Dendritic cell treated with granulocyte-macrophage colony-stimulating factor and Interleukin-4, amounts not matched to agents 40 ng/mL and 50 ng/mL, for 4 days (primary cell): Measurements from ENCODE around the gene DDX56.

ENCODE experiments used
- H3K27ac Mint-ChIP-seq: one replicate; pipeline ENCODE4 v1.8.0; 2022; ENCODE audit warnings: mild to moderate bottlenecking, mixed read lengths
- H3K27me3 Mint-ChIP-seq: one replicate; pipeline ENCODE4 v1.8.0; 2022; ENCODE audit warnings: mild to moderate bottlenecking, mixed read lengths
- H3K36me3 Mint-ChIP-seq: one replicate; pipeline ENCODE4 v1.8.0; 2022; ENCODE audit warnings: low read depth, mixed read lengths
- H3K4me1 Mint-ChIP-seq: one replicate; pipeline ENCODE4 v1.8.0; 2022; ENCODE audit warnings: low read depth, mixed read lengths
- H3K4me3 Mint-ChIP-seq: one replicate; pipeline ENCODE4 v1.8.0; 2022; ENCODE audit warnings: mild to moderate bottlenecking, moderate library complexity, mixed read lengths
- H3K9me3 Mint-ChIP-seq: one replicate; pipeline ENCODE4 v1.8.0; 2022; ENCODE audit warnings: mixed read lengths
- intact Hi-C: fragments of 100-400 bp; cut with micrococcal nuclease; formaldehyde crosslinking; loops from one replicate; pipeline ENCODE4 v1.15.0; 2022

Gene DDX56

DNA sequence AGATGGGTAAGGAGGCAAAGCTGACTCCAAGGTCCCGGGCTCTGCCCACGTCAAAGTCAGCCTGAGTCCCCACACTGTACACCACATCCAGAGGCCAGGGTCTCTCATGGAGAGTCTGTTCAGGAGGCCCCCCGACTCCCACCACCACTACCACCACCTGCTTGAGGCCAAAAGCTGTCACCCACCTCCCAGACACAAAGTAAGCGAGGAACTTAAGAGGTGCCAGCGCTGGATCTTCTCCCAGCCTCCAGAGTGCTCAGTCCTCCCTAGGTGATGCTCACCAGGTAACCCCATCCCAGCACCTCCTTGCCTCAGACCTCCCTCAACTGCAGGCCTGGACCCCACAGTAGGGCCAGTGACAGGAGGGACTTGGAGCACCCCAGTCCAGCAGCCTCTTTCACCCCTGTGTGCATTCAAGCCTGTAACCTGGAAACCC, 33.1 kb downstream of the DDX56 start:
- Mint-ChIP-seq H3K27me3 (no peaks in the 10 kb centered on the region), H3K9me3 (no peaks in the 10 kb centered on the region), H3K4me3 (no peak overlapping the region), H3K4me1 (peaks cover 6% of the 10 kb centered on the region), H3K36me3 (no peaks in the 10 kb centered on the region), H3K27ac (no peak overlapping the region)
- intact Hi-C loops: no loop called here

GRCh38 chr7:44539669-44540506, 33.8 kb downstream of the DDX56 start:
- H3K9me3 Mint-ChIP-seq: no peaks in the 10 kb centered on the region
- intact Hi-C loops: no loop called here
- no peak overlapping the region for H3K27ac Mint-ChIP-seq
- peaks cover 6% of the 10 kb centered on the region for H3K4me1 Mint-ChIP-seq
- no peaks in the 10 kb centered on the region for H3K27me3 Mint-ChIP-seq
- H3K4me3 Mint-ChIP-seq: no peak overlapping the region
- no peaks in the 10 kb centered on the region for H3K36me3 Mint-ChIP-seq

- H3K27me3 Mint-ChIP-seq: no peaks in the 10 kb centered on the region
- H3K27ac Mint-ChIP-seq: no peak overlapping the region
- H3K9me3 Mint-ChIP-seq: no peaks in the 10 kb centered on the region
- peaks cover 6% of the 10 kb centered on the region for H3K4me1 Mint-ChIP-seq
- intact Hi-C loops: no loop called here
- H3K36me3 Mint-ChIP-seq: no peaks in the 10 kb centered on the region
- H3K4me3 Mint-ChIP-seq: no peak overlapping the region
Observed at GRCh38 chr7:44538798-44539668, 34.7 kb downstream of the DDX56 start.

- Mint-ChIP-seq H3K4me3 (no peak overlapping the region), H3K36me3 (no peaks in the 10 kb centered on the region), H3K27me3 (no peaks in the 10 kb centered on the region), H3K9me3 (no peaks in the 10 kb centered on the region), H3K4me1 (peaks cover 5% of the 10 kb centered on the region), H3K27ac (no peak overlapping the region)
- intact Hi-C loops: no loop called here
Observed at GRCh38 chr7:44538093-44538797, 35.5 kb downstream of the DDX56 start.

DNA sequence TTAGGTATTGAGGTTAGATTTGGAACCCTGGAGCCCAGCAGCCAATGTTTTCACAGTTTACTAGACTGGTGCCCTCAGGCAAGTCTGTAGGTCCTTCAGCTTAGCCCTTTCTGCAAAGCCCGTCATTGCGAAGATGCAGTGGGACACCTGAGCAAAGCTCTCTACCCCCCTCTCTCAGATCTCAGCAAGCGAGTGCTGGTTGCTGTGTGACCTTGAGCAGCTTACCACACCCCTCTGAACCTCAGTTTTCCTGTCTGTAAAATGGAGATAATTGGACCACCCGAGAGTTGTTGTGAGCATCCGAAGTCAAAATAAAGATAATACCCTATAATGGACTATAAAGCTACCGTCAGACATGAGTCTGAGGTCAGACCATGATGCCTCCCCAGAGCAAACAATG, 36.3 kb downstream of the DDX56 start:
- no peak overlapping the region for H3K4me3 Mint-ChIP-seq
- no peaks in the 10 kb centered on the region for H3K27me3 Mint-ChIP-seq
- no peaks in the 10 kb centered on the region for H3K4me1 Mint-ChIP-seq
- no peaks in the 10 kb centered on the region for H3K36me3 Mint-ChIP-seq
- intact Hi-C loops: no loop called here
- H3K9me3 Mint-ChIP-seq: no peaks in the 10 kb centered on the region
- H3K27ac Mint-ChIP-seq: no peak overlapping the region

DNA sequence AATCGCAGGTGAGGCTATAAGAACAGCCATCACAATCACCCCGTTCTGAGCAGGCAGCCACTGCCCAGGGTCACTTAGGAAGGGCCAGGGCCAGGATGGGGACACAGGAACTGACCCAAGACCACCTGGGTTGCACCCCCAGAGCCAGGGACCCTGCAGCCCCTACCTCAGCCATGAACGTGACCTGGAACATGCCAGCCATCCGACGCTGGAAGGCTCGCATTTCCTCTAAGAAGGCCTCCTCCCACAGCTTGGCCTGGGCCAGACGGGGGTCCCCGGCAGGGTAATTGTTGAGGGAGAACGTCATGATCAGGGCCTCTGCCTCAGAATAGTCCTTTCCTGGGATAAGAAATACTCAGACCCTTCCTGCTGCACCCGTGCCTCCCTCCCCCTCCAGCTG, 37.6 kb downstream of the DDX56 start:
- no peaks in the 10 kb centered on the region for H3K9me3 Mint-ChIP-seq
- H3K4me3 Mint-ChIP-seq: no peak overlapping the region
- intact Hi-C loops: no loop called here
- H3K36me3 Mint-ChIP-seq: no peaks in the 10 kb centered on the region
- H3K4me1 Mint-ChIP-seq: no peaks in the 10 kb centered on the region
- H3K27me3 Mint-ChIP-seq: no peaks in the 10 kb centered on the region
- no peak overlapping the region for H3K27ac Mint-ChIP-seq

DNA sequence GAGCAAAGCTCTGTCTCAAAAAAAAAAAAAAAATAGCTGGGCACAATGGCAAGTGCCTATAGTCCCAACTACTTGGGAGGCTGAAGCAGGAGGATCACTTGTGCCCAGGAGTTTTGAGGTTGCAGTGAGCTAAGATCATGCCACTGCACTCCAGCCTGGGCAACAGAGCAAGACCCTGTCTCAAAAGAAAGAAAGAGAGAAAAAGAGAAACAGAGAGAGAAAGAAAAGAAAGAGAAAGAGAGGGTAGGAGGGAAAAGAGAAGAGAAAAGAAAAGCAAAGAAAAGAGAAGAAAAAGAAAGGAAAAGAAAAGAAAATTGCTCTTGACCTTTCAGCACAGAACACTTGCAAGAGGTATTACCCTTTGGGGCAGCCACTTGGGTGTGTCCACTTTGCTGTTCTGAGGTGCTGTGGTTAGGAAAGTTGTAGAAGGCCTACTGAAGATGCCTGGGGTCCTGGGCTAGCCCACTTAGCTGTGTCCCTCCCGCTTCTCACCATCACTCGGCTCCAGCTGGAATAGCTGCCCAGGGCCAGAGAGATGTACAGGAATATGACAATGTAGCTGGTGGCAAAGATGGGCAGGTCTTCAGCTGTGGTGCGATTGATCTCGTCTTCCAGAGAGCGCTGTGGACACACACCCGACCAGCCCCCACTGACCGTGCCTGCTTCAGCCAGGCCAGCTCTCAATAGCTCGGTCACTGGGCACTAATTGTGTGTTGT, 38.2 kb downstream of the DDX56 start:
- Mint-ChIP-seq H3K27ac (no peak overlapping the region), H3K36me3 (no peaks in the 10 kb centered on the region), H3K4me1 (no peaks in the 10 kb centered on the region), H3K9me3 (no peaks in the 10 kb centered on the region), H3K27me3 (no peaks in the 10 kb centered on the region), H3K4me3 (no peak overlapping the region)
- intact Hi-C loops: no loop called here

DNA sequence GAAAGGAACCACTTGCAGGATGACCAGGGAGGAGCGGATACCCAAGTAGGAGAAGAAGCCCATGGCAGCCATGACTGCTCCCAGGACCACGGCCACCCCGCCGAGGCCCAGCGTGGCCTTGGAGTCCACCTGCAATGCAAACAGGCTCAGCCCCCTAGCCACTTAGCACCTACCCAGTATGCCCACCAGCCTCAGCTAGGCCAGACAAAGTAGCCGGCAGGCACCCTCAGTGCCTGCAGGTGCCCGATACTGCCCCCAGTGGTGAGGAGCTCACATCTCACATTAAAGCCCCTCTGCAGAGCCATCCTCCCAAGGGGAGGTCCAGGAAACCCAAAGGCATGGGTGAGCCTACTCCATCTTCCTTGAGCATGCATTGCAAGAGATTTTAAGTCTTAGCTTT, 39.2 kb downstream of the DDX56 start:
- no peaks in the 10 kb centered on the region for H3K36me3 Mint-ChIP-seq
- H3K4me1 Mint-ChIP-seq: no peaks in the 10 kb centered on the region
- H3K27me3 Mint-ChIP-seq: no peaks in the 10 kb centered on the region
- intact Hi-C loops: no loop called here
- H3K9me3 Mint-ChIP-seq: no peaks in the 10 kb centered on the region
- no peak overlapping the region for H3K27ac Mint-ChIP-seq
- no peak overlapping the region for H3K4me3 Mint-ChIP-seq

DNA sequence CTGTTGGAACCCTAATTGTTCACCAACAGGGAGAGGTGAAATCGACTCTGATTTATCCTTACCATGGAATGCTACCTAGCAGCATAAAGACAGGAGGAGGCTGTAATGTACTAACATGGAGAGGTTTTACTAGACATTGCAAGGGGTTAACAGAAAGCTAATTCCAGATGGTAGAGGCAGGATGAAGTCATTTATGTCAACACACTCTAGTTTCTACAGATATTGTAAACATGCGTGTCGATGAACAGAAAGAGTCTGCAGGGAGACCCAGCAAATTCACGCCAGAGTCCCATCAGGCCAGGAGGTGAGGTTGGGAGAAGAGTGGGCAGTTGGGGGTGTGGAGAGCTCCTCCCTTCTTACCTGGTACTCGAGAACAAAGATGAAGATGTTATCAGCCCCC, 39.6 kb downstream of the DDX56 start:
- Mint-ChIP-seq H3K4me3 (no peak overlapping the region), H3K9me3 (no peaks in the 10 kb centered on the region), H3K27ac (no peak overlapping the region), H3K27me3 (no peaks in the 10 kb centered on the region), H3K4me1 (no peaks in the 10 kb centered on the region), H3K36me3 (no peaks in the 10 kb centered on the region)
- intact Hi-C loops: no loop called here

- no peaks in the 10 kb centered on the region for H3K27me3 Mint-ChIP-seq
- H3K36me3 Mint-ChIP-seq: no peaks in the 10 kb centered on the region
- no peaks in the 10 kb centered on the region for H3K4me1 Mint-ChIP-seq
- H3K9me3 Mint-ChIP-seq: no peaks in the 10 kb centered on the region
- no peak overlapping the region for H3K4me3 Mint-ChIP-seq
- no peak overlapping the region for H3K27ac Mint-ChIP-seq
- intact Hi-C loops: no loop called here
Observed at GRCh38 chr7:44533301-44534055, 40.2 kb downstream of the DDX56 start.

DNA sequence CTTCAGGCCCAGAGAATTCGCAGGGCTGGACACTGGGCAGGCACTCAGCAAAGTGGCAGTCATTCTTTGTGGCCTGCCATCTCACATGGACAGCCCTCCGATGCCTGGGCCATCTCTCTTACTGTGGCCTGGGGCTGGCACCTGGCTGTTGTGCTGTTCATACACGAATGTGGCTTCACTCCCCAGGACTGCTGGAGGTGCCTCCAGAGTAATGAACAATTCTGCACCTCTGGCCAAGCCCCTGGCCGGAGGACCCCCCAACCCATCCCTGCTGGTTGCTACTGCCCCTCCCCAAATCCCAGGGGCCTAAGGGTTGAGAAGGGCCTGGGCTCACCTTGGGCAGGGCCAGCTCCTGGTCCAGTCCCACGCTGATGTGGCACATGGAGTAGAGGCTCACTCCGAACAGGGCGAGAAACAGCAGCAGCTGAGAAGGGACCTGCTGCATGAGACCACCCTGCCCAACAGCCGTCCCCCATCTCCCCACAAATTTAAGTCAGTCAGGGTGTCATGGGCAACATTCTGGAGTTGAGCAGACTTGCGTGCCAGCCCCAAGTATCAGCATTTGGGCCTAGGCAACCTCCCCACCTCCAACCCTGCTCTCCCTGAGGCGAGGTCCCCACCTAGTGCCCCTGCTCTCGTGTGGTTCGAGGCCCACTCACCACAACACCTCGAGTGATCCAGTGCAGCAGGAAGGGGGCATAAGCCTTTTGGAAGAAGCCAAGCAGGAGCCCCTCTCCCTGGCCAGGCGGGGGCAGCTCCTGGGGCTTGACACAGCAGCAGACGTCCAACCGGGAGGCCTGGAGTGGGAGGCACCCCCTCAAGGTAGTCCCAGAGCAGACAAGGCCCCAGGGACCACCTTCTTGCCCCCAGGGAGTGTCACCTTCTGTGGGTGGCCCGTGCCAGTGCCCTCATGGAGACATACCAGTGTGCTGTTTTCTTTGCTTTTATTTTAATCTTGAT, 42.0 kb downstream of the DDX56 start:
- H3K36me3 Mint-ChIP-seq: no peaks in the 10 kb centered on the region

DNA sequence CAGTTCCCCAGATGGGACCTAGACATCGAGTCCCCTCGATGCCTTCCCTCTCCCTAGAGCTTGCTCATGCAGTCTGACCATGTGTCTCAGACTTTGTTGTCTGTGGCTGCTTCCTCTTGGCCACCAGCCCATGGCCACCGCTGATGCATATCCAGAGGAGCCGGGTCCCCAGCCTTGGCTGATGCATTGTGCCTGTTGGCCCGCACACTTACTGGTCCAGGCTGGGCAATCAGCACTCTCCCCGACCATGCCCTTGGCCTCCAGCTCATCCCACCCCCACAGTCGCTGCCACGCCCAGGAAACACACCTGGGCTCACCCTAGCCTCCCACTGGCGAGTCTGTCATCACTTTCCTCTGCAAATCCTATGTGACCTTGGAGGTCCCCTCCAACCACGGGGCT, 42.7 kb downstream of the DDX56 start:
- H3K27ac Mint-ChIP-seq: no peak overlapping the region
- no peak overlapping the region for H3K4me3 Mint-ChIP-seq
- H3K9me3 Mint-ChIP-seq: no peaks in the 10 kb centered on the region
- H3K27me3 Mint-ChIP-seq: no peaks in the 10 kb centered on the region
- H3K36me3 Mint-ChIP-seq: no peaks in the 10 kb centered on the region
- H3K4me1 Mint-ChIP-seq: no peaks in the 10 kb centered on the region
- intact Hi-C loops: no loop called here

More for the DNA sequence above, 42.0 kb downstream of the DDX56 start:
- no peaks in the 10 kb centered on the region for H3K27me3 Mint-ChIP-seq
- no peaks in the 10 kb centered on the region for H3K9me3 Mint-ChIP-seq
- no peak overlapping the region for H3K4me3 Mint-ChIP-seq
- intact Hi-C loops: no loop called here
- no peak overlapping the region for H3K27ac Mint-ChIP-seq
- no peaks in the 10 kb centered on the region for H3K4me1 Mint-ChIP-seq
